HepG2 (cell line): ENCODE data around the gene FKBP10. TPM values are rescaled to one million over a fixed set of nuclear protein-coding genes. Genes with fewer than 3 reads are reported as not detected.

Experiments
- NR2F6 ChIP-seq, 2 experiments: IDR thresholded peaks; 2 replicates each; pipeline ENCODE4 v1.6.1; 2016; ENCODE audit warnings: antibody characterized with exemption in 1 of 2, mild to moderate bottlenecking in 1 of 2
- PITX1 ChIP-seq: sonication (generic); formaldehyde crosslinking; IDR thresholded peaks from 2 replicates; pipeline ENCODE4 v1.5.1; 2020; ENCODE audit warnings: mild to moderate bottlenecking, missing genetic modification reagents
- SAFB2 ChIP-seq: sonication (generic); formaldehyde crosslinking; IDR thresholded peaks from 2 replicates; pipeline ENCODE4 v1.5.1; 2020; ENCODE audit warnings: missing genetic modification reagents, low read depth, mild to moderate bottlenecking, borderline replicate concordance
- ZNF446 ChIP-seq: sonication (generic); formaldehyde crosslinking; IDR thresholded peaks from 2 replicates; pipeline ENCODE4 v1.5.0; 2020; ENCODE audit warnings: mild to moderate bottlenecking, missing genetic modification reagents
- ZNF557 ChIP-seq: sonication (generic); formaldehyde crosslinking; IDR thresholded peaks from 2 replicates; pipeline ENCODE4 v1.4.0; 2020; ENCODE audit warnings: missing genetic modification reagents
- ZNF570 ChIP-seq: sonication (generic); formaldehyde crosslinking; IDR thresholded peaks from 2 replicates; pipeline ENCODE4 v1.4.0; 2020; ENCODE audit warnings: mild to moderate bottlenecking, missing genetic modification reagents, borderline replicate concordance
- ZNF766 ChIP-seq: sonication (generic); formaldehyde crosslinking; IDR thresholded peaks from 2 replicates; pipeline ENCODE4 v1.5.0; 2020; ENCODE audit warnings: missing genetic modification reagents, borderline replicate concordance
- ZNF878 ChIP-seq: sonication (generic); formaldehyde crosslinking; IDR thresholded peaks from 2 replicates; pipeline ENCODE4 v1.8.1; 2023; ENCODE audit warnings: mild to moderate bottlenecking, missing genetic modification reagents, moderate library complexity
- polyA plus RNA-seq, 8 experiments: library from polyadenylated mRNA; depleted of rRNA in 3 of 8; stranded (reverse) in 7 of 8; unstranded in 1 of 8; fragments of >200 nt; fragmentation: Illumina TruSeq in 4 of 8; extraction: Trizol in 4 of 8; gene quantifications; 2 replicates each; pipeline versions ENCODE4 v1.2.1 to v1.2.3, GENCODE V29; 2011 to 2016; ENCODE audit warnings: low read depth in 4 of 8, missing spikeins in 1 of 8, mixed read lengths in 1 of 8; ENCODE audit not compliant: insufficient read depth in 1 of 8
- total RNA-seq, 5 experiments: library from RNA; depleted of rRNA; stranded (reverse); fragments of >200 nt; fragmentation: Illumina TruSeq; extraction: Trizol; gene quantifications; 2 replicates each; pipeline ENCODE4 v1.2.3, GENCODE V29; 2016; ENCODE audit warnings: low read depth in 1 of 5
- TF ChIP-seq, protein P1 (sequence below): sonication (generic); formaldehyde crosslinking; IDR thresholded peaks from 2 replicates; pipeline ENCODE4 v1.4.0; 2020; ENCODE audit warnings: missing genetic modification reagents
- TF ChIP-seq, protein P2 (sequence below): sonication (generic); formaldehyde crosslinking; IDR thresholded peaks from 2 replicates; pipeline ENCODE4 v1.4.0; 2020; ENCODE audit warnings: missing genetic modification reagents, borderline replicate concordance
- TF ChIP-seq, protein P3 (sequence below): sonication (generic); formaldehyde crosslinking; IDR thresholded peaks from 2 replicates; pipeline ENCODE4 v1.5.0; 2020; ENCODE audit warnings: missing genetic modification reagents
- TF ChIP-seq, protein P4 (sequence below): sonication (generic); formaldehyde crosslinking; IDR thresholded peaks from 2 replicates; pipeline ENCODE4 v1.4.0; 2020; ENCODE audit warnings: missing genetic modification reagents
- TF ChIP-seq, protein P5 (sequence below): sonication (generic); formaldehyde crosslinking; IDR thresholded peaks from one replicate; pipeline ENCODE4 v1.5.1; 2020; ENCODE audit warnings: mild to moderate bottlenecking, missing genetic modification reagents; ENCODE audit errors: not compliant biosample characterization

Gene FKBP10
- total and polyA plus RNA-seq, 2 of the 13 experiments (the other 11 are each of a cell fraction or from before 2014, with no cell fraction given), result 149 to 573 TPM

DNA sequence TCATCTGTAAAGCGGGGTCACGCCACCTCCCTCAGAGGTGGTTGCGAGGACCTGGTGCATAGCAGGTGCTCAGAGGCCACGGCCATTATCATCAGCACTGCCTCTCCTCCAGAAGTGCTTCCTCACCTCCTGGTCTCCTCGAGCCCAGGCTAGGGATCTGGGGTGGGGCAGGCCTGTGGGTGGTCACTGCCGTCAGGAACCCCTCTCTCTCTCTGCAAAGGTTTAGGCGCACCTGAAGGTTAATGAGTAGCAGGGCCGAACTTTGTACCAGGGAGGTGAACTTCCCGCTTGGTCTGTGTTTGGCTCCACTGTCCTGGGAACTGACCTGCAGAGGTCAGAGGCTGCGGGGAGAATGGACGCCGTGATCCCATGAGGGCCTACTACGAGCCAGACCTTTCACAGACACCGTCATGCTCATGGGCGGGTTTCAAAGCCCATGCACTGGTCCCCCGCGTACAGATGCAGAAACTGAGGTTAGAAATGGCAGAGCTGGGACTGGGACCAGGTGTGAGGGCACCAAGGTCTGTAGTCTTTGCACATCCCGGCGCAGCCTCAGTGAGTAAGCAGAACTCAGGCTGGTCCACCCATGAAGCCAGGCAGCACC, 40.1 kb upstream of the FKBP10 start (continued):
- TF ChIP-seq, protein P1, sequence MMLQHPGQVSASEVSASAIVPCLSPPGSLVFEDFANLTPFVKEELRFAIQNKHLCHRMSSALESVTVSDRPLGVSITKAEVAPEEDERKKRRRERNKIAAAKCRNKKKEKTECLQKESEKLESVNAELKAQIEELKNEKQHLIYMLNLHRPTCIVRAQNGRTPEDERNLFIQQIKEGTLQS, result no peak; the same call in 1 of the 2 replicates
- TF ChIP-seq SAFB2, result no peak; the same call in 1 of the 2 replicates
- TF ChIP-seq, protein P2, sequence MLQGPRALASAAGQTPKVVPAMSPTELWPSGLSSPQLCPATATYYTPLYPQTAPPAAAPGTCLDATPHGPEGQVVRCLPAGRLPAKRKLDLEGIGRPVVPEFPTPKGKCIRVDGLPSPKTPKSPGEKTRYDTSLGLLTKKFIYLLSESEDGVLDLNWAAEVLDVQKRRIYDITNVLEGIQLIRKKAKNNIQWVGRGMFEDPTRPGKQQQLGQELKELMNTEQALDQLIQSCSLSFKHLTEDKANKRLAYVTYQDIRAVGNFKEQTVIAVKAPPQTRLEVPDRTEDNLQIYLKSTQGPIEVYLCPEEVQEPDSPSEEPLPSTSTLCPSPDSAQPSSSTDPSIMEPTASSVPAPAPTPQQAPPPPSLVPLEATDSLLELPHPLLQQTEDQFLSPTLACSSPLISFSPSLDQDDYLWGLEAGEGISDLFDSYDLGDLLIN (CRISPR knock-in tag), result peak; percentile 63; the same call in 1 of the 2 replicates
- TF ChIP-seq ZNF570 (CRISPR knock-in tag), result no peak
- TF ChIP-seq, protein P3, sequence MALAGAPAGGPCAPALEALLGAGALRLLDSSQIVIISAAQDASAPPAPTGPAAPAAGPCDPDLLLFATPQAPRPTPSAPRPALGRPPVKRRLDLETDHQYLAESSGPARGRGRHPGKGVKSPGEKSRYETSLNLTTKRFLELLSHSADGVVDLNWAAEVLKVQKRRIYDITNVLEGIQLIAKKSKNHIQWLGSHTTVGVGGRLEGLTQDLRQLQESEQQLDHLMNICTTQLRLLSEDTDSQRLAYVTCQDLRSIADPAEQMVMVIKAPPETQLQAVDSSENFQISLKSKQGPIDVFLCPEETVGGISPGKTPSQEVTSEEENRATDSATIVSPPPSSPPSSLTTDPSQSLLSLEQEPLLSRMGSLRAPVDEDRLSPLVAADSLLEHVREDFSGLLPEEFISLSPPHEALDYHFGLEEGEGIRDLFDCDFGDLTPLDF, result 0 out of 2 replicates have a peak, but pooled peaks have one; percentile 38
- TF ChIP-seq NR2F6 (IDR thresholded peaks at IDR 0.05), result peak; percentile 96
- TF ChIP-seq NR2F6 (CRISPR knock-in tag; IDR thresholded peaks at IDR 0.05), result peak; percentile 99
- TF ChIP-seq, protein P4, sequence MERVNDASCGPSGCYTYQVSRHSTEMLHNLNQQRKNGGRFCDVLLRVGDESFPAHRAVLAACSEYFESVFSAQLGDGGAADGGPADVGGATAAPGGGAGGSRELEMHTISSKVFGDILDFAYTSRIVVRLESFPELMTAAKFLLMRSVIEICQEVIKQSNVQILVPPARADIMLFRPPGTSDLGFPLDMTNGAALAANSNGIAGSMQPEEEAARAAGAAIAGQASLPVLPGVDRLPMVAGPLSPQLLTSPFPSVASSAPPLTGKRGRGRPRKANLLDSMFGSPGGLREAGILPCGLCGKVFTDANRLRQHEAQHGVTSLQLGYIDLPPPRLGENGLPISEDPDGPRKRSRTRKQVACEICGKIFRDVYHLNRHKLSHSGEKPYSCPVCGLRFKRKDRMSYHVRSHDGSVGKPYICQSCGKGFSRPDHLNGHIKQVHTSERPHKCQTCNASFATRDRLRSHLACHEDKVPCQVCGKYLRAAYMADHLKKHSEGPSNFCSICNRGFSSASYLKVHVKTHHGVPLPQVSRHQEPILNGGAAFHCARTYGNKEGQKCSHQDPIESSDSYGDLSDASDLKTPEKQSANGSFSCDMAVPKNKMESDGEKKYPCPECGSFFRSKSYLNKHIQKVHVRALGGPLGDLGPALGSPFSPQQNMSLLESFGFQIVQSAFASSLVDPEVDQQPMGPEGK (CRISPR knock-in tag), result 0 out of 2 replicates have a peak, but pooled peaks have one; percentile 36
- TF ChIP-seq ZNF446 (CRISPR knock-in tag), result no peak
- no peak for TF ChIP-seq ZNF766 (CRISPR knock-in tag)
- TF ChIP-seq ZNF557, result no peak
- TF ChIP-seq PITX1 (CRISPR knock-in tag), result peak; percentile 92
- TF ChIP-seq ZNF878 (CRISPR knock-in tag), result no peak
- TF ChIP-seq, protein P5, sequence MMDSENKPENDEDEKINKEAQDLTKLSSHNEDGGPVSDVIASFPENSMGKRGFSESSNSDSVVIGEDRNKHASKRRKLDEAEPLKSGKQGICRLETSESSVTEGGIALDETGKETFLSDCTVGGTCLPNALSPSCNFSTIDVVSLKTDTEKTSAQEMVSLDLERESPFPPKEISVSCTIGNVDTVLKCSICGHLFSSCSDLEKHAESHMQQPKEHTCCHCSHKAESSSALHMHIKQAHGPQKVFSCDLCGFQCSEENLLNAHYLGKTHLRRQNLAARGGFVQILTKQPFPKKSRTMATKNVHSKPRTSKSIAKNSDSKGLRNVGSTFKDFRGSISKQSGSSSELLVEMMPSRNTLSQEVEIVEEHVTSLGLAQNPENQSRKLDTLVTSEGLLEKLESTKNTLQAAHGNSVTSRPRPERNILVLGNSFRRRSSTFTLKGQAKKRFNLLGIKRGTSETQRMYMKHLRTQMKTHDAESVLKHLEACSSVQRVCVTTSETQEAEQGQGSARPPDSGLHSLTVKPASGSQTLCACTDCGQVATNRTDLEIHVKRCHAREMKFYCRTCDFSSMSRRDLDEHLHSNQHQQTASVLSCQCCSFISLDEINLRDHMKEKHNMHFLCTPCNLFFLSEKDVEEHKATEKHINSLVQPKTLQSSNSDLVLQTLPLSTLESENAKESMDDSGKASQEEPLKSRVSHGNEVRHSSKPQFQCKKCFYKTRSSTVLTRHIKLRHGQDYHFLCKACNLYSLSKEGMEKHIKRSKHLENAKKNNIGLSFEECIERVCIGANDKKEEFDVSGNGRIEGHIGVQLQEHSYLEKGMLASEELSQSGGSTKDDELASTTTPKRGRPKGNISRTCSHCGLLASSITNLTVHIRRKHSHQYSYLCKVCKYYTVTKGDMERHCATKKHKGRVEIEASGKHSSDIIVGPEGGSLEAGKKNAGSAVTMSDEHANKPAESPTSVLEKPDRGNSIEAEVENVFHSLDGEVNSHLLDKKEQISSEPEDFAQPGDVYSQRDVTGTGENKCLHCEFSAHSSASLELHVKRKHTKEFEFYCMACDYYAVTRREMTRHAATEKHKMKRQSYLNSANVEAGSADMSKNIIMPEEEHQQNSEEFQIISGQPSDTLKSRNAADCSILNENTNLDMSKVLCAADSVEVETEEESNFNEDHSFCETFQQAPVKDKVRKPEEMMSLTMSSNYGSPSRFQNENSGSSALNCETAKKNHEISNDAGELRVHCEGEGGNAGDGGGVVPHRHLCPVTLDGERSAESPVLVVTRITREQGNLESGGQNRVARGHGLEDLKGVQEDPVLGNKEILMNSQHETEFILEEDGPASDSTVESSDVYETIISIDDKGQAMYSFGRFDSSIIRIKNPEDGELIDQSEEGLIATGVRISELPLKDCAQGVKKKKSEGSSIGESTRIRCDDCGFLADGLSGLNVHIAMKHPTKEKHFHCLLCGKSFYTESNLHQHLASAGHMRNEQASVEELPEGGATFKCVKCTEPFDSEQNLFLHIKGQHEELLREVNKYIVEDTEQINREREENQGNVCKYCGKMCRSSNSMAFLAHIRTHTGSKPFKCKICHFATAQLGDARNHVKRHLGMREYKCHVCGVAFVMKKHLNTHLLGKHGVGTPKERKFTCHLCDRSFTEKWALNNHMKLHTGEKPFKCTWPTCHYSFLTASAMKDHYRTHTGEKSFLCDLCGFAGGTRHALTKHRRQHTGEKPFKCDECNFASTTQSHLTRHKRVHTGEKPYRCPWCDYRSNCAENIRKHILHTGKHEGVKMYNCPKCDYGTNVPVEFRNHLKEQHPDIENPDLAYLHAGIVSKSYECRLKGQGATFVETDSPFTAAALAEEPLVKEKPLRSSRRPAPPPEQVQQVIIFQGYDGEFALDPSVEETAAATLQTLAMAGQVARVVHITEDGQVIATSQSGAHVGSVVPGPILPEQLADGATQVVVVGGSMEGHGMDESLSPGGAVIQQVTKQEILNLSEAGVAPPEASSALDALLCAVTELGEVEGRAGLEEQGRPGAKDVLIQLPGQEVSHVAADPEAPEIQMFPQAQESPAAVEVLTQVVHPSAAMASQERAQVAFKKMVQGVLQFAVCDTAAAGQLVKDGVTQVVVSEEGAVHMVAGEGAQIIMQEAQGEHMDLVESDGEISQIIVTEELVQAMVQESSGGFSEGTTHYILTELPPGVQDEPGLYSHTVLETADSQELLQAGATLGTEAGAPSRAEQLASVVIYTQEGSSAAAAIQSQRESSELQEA, result peak; percentile 71
